NT2/D1 (cell line): ENCODE data around the gene LLGL2.

Experiments used
- SUZ12 ChIP-seq: IDR thresholded peaks from 2 replicates; pipeline ENCODE4 v1.6.1; 2011; ENCODE audit not compliant: insufficient read length, insufficient read depth; ENCODE audit errors: extremely low read depth
- YY1 ChIP-seq: IDR thresholded peaks from 2 replicates; pipeline ENCODE4 v1.6.1; 2011; ENCODE audit not compliant: insufficient read length, insufficient read depth
- ZNF274 ChIP-seq: IDR thresholded peaks from 2 replicates; pipeline ENCODE4 v1.6.1; 2011; ENCODE audit warnings: mild to moderate bottlenecking, low read depth, low read length

DNA sequence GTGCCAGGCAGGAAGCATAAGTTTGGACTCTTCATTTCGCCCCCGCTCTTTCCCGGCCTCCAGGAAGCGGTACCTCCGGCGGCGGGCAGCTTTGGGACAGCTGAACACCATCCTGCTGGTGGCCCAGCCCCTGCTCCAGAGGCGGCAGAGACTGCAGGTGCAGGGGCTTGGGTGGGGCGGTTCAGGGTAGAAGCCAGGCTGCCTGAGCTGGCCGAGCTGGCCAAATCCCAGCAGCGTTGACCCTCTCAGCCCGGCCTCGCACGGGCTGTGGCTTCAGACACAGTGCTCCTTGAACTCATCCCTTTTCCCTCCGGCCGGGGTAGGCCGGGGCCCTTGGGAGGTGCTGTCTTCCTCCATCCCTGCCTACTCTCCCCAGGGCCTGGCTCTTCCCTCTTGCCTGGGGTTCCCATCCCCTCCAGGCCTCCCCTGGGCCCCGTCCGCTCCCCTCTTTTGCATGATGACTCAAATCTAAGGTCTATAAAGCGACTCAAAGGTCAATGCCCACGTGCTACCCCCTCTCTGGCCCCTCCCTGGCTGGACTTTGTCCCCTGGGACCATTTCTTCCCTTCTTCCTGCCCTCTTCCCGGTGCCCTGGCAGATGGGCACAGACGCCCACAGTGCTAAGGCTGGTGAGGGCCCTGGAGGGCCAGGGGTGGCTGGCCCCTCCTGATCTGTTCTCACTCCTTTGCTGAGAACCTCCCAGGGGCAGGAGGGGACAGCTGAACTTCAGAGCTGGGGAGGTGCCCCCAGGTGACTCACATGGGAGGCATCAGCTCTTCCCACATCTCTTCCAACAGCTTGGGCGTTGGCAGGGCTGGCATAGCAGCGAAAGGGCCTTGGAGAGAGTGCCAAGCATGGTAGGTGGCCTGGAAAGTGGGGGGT, 84.8 kb downstream of the LLGL2 start:
- TF ChIP-seq SUZ12, result no peak
- no peak for TF ChIP-seq ZNF274
- no peak for TF ChIP-seq YY1
